ENCODE data around the gene PDHX. TPM values are rescaled to one million over a fixed set of nuclear protein-coding genes. Genes with fewer than 3 reads are reported as not detected.

Gene PDHX
- total and polyA plus RNA-seq, 8 donors: 7.2 to 21.2 (median 13.9) TPM

- Histone ChIP-seq H3K4me3 (no peak overlapping the region), H3K36me3 (no peaks in the 10 kb centered on the region), H3K27ac (peak overlapping the region in 1 of 4 donors; percentile 62), H3K9me3 (no peaks in the 10 kb centered on the region), H3K4me1 (peaks cover 8 to 22% (median 20%) of the 10 kb centered on the region in 3 donors), H3K27me3 (no peaks in the 10 kb centered on the region)
- FAIRE-seq (no peak), ATAC-seq (no peak), DNase-seq (no peak)
- TF ChIP-seq CTCF (IDR thresholded peaks at IDR 0.05): no peak
- WGBS, 2 donors: 85 to 88% methylated on average over 7 of the region's 7 CpGs
- intact Hi-C loops (cut with DNase I): no loop called here
Observed at GRCh38 chr11:34978236-34979191, 62.1 kb downstream of the PDHX start.

GRCh38 chr11:34984514-34984913 lies 68.1 kb downstream of the PDHX start:
- intact Hi-C loops (cut with DNase I): no loop called here
- H3K27me3 ChIP-seq: no peaks in the 10 kb centered on the region
- no peak for FAIRE-seq
- TF ChIP-seq CTCF (IDR thresholded peaks at IDR 0.05): no peak
- H3K4me1 ChIP-seq: peaks cover 7 to 12% (median 9%) of the 10 kb centered on the region in 3 donors
- H3K27ac ChIP-seq: no peak overlapping the region
- peaks cover 0 to 7% (median 0%) of the 10 kb centered on the region in 3 donors for H3K36me3 ChIP-seq
- DNase-seq: no peak
- 95 to 96% methylated on average over 2 of the region's 2 CpGs for WGBS, 2 donors
- H3K4me3 ChIP-seq: no peak overlapping the region
- no peaks in the 10 kb centered on the region for H3K9me3 ChIP-seq
- no peak for ATAC-seq

GRCh38 chr11:34986883-34987520 lies 70.6 kb downstream of the PDHX start:
- Histone ChIP-seq H3K4me3 (no peak overlapping the region), H3K9me3 (no peaks in the 10 kb centered on the region), H3K27ac (peak overlapping the region in 1 of 4 donors; percentile 8), H3K27me3 (no peaks in the 10 kb centered on the region), H3K36me3 (peaks cover 0 to 7% (median 0%) of the 10 kb centered on the region in 3 donors), H3K4me1 (peaks cover 7 to 12% (median 9%) of the 10 kb centered on the region in 3 donors)
- intact Hi-C loops (cut with DNase I): no loop called here
- ATAC-seq (peak; percentile 75 to 90 (median 80)), DNase-seq (no peak), FAIRE-seq (no peak)
- WGBS, 2 donors: 56 to 57% methylated on average over 3 of the region's 3 CpGs
- no peak for TF ChIP-seq CTCF (IDR thresholded peaks at IDR 0.05)

GRCh38 chr11:34987617-34988016 lies 71.2 kb downstream of the PDHX start:
- no peak for TF ChIP-seq CTCF (IDR thresholded peaks at IDR 0.05)
- Histone ChIP-seq H3K27ac (no peak overlapping the region), H3K4me3 (no peak overlapping the region), H3K27me3 (no peaks in the 10 kb centered on the region), H3K9me3 (no peaks in the 10 kb centered on the region), H3K4me1 (peaks cover 7 to 12% (median 9%) of the 10 kb centered on the region in 3 donors), H3K36me3 (peaks cover 0 to 7% (median 0%) of the 10 kb centered on the region in 3 donors)
- FAIRE-seq (no peak), DNase-seq (no peak), ATAC-seq (peak; percentile 57 to 83 (median 70))
- intact Hi-C loops (cut with DNase I): no loop called here
- WGBS, 2 donors: 36 to 41% methylated on average over 5 of the region's 5 CpGs

Data from pancreas (tissue), 10 donors.